Hepatocyte (in vitro differentiated cells): ENCODE data around the gene RRAD. TPM values are rescaled to one million over a fixed set of nuclear protein-coding genes. Genes with fewer than 3 reads are reported as not detected.

Source experiments
- DNase-seq: peaks from one replicate; pipeline ENCODE4 v3.0.0-alpha.2; 2016; ENCODE audit warnings: low spot score
- H2AFZ ChIP-seq: fragments of 200-600 bp; sonication (generic); 2 replicates; pipeline ENCODE4 v1.6.0; 2016; ENCODE audit warnings: antibody characterized with exemption, mild to moderate bottlenecking
- H3K27ac ChIP-seq: fragments of 200-600 bp; sonication (generic); 2 replicates; pipeline ENCODE4 v1.5.1; 2016; ENCODE audit warnings: mild to moderate bottlenecking
- H3K27me3 ChIP-seq: fragments of 200-600 bp; sonication (generic); 2 replicates; pipeline ENCODE4 v1.6.1; 2016
- H3K36me3 ChIP-seq: fragments of 200-600 bp; sonication (generic); replicated peaks from 2 replicates; pipeline ENCODE4 v1.5.1; 2016; ENCODE audit warnings: low read depth; ENCODE audit not compliant: insufficient read depth
- H3K4me1 ChIP-seq: fragments of 200-600 bp; sonication (generic); 2 replicates; pipeline ENCODE4 v1.5.1; 2016; ENCODE audit warnings: mild to moderate bottlenecking, moderate library complexity; ENCODE audit not compliant: insufficient read depth
- H3K4me2 ChIP-seq: fragments of 200-600 bp; sonication (generic); 2 replicates; pipeline ENCODE4 v1.6.0; 2016
- H3K4me3 ChIP-seq: fragments of 200-600 bp; sonication (generic); 2 replicates; pipeline ENCODE4 v1.5.1; 2016; ENCODE audit warnings: mild to moderate bottlenecking
- H3K79me2 ChIP-seq: fragments of 200-600 bp; sonication (generic); 2 replicates; pipeline ENCODE4 v1.6.0; 2017; ENCODE audit warnings: mild to moderate bottlenecking
- H3K9me2 ChIP-seq: fragments of 200-600 bp; sonication (generic); replicated peaks from 2 replicates; pipeline ENCODE4 v1.6.0; 2017; ENCODE audit warnings: mild to moderate bottlenecking; ENCODE audit not compliant: insufficient read depth
- H3K9me3 ChIP-seq: fragments of 200-600 bp; sonication (generic); 2 replicates; pipeline ENCODE4 v1.5.1; 2016; ENCODE audit warnings: low read depth, mild to moderate bottlenecking
- H4K20me1 ChIP-seq: fragments of 200-600 bp; sonication (generic); 2 replicates; pipeline ENCODE4 v1.6.0; 2016; ENCODE audit warnings: mild to moderate bottlenecking; ENCODE audit not compliant: insufficient read depth, poor library complexity, severe bottlenecking
- EZH2 ChIP-seq: fragments of 200-600 bp; sonication (generic); IDR thresholded peaks from 2 replicates; pipeline ENCODE4 v1.6.1; 2016; ENCODE audit warnings: antibody characterized with exemption, mild to moderate bottlenecking, borderline replicate concordance
- EZH2phosphoT487 ChIP-seq: fragments of 200-600 bp; sonication (generic); IDR thresholded peaks from one replicate; pipeline ENCODE4 v1.6.1; 2018; ENCODE audit warnings: antibody characterized with exemption, mild to moderate bottlenecking, low read depth, moderate library complexity; ENCODE audit not compliant: unreplicated experiment, severe bottlenecking
- WGBS: methylation state at CpG from one replicate; pipeline ENCODE4 v1.1.6; 2016; ENCODE audit warnings: low lambda C conversion rate; ENCODE audit errors: missing lambda C conversion rate; 5-methylcytosine and 5-hydroxymethylcytosine counted together
- polyA plus RNA-seq: library from polyadenylated mRNA; unstranded; fragments of >200 nt; fragmentation: Nextera tagmentation; extraction: Ambion mirVana; gene quantifications from 2 replicates; pipeline ENCODE4 v1.2.1, GENCODE V29; 2016
- total RNA-seq: library from RNA; depleted of rRNA; stranded (reverse); fragments of >200 nt; gene quantifications from 2 replicates; pipeline ENCODE4 v1.2.3, GENCODE V29; 2014
- TF ChIP-seq, protein P1 (sequence below): fragments of 200-600 bp; sonication (generic); IDR thresholded peaks from 2 replicates; pipeline ENCODE4 v1.5.1; 2016; ENCODE audit warnings: antibody characterized with exemption, mild to moderate bottlenecking; ENCODE audit not compliant: poor library complexity

RRAD gene
- total and polyA plus RNA-seq, 2 experiments from 2014 or later, result 8.8 to 16.3 TPM

DNA sequence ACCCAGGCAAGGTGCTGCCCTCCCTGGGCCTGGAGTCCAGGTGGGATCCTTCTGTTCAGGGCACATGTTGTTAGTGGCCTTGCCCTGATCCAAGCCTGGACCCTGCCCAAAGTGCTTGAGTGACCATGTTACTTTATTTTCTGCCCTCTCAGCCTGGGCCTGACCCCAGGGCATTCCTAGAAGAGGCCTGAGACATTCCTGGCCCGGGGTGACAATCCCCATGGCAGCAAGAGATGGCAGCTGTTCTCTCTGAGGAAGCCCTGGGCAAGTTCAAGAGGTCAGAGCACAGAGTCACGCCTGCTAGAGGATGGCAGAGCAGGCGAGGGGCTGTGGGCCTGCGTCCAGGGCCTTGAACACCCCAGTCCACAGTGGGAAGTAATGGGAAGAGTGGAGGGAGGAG is 11.6 kb downstream of the RRAD start:
- Histone ChIP-seq H3K36me3 (no peaks in the 10 kb centered on the region), H4K20me1 (no peaks in the 10 kb centered on the region), H3K27me3 (no peaks in the 10 kb centered on the region), H3K9me3 (no peaks in the 10 kb centered on the region), H3K27ac (no peak overlapping the region), H3K4me1 (no peaks in the 10 kb centered on the region), H2AFZ (no peak overlapping the region), H3K9me2 (no peaks in the 10 kb centered on the region), H3K4me3 (no peak overlapping the region), H3K79me2 (no peaks in the 10 kb centered on the region), H3K4me2 (no peak overlapping the region)
- DNase-seq, result no peak
- TF ChIP-seq, protein P1, sequence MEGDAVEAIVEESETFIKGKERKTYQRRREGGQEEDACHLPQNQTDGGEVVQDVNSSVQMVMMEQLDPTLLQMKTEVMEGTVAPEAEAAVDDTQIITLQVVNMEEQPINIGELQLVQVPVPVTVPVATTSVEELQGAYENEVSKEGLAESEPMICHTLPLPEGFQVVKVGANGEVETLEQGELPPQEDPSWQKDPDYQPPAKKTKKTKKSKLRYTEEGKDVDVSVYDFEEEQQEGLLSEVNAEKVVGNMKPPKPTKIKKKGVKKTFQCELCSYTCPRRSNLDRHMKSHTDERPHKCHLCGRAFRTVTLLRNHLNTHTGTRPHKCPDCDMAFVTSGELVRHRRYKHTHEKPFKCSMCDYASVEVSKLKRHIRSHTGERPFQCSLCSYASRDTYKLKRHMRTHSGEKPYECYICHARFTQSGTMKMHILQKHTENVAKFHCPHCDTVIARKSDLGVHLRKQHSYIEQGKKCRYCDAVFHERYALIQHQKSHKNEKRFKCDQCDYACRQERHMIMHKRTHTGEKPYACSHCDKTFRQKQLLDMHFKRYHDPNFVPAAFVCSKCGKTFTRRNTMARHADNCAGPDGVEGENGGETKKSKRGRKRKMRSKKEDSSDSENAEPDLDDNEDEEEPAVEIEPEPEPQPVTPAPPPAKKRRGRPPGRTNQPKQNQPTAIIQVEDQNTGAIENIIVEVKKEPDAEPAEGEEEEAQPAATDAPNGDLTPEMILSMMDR, result no peak
- no peak for TF ChIP-seq EZH2phosphoT487
- WGBS, result 83% methylated on average over 4 of the region's 4 CpGs

DNA sequence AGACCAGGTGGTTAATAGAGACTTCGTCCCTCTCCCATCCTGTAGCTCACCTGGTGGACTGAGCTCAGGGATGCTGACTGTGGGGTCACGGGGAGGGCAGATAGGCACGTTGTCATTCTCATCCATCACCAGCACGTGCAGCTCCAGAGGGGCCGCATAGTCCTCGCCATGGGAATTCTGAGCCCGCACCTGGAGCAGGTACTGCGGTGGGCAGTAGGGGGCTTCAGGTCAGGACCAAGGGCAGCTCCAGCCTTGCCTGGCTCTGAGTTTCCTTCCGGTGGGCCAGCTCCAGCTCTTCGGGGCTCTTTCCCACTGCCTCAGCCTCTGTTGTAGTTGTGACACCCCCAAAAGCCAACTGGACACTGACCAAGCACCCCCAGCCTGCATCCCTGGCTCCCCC is 12.3 kb downstream of the RRAD start:
- TF ChIP-seq, protein P1, result no peak
- TF ChIP-seq EZH2 (no peak), EZH2phosphoT487 (no peak)
- Histone ChIP-seq H3K27ac (no peak overlapping the region), H3K4me2 (no peak overlapping the region), H2AFZ (no peak overlapping the region), H3K4me1 (no peaks in the 10 kb centered on the region), H3K9me3 (no peaks in the 10 kb centered on the region), H3K4me3 (no peak overlapping the region), H3K9me2 (no peaks in the 10 kb centered on the region), H3K36me3 (no peaks in the 10 kb centered on the region), H4K20me1 (no peaks in the 10 kb centered on the region), H3K27me3 (no peaks in the 10 kb centered on the region), H3K79me2 (no peaks in the 10 kb centered on the region)
- 44% methylated on average over 10 of the region's 10 CpGs for WGBS
- DNase-seq, result no peak

- Histone ChIP-seq H3K4me2 (no peak overlapping the region), H3K4me3 (no peak overlapping the region), H3K36me3 (no peaks in the 10 kb centered on the region), H3K4me1 (no peaks in the 10 kb centered on the region), H3K79me2 (no peaks in the 10 kb centered on the region), H3K9me3 (no peaks in the 10 kb centered on the region), H3K27me3 (no peaks in the 10 kb centered on the region), H3K27ac (no peak overlapping the region), H3K9me2 (no peaks in the 10 kb centered on the region), H4K20me1 (no peaks in the 10 kb centered on the region), H2AFZ (no peak overlapping the region)
- WGBS, result 95% methylated on average over 8 of the region's 8 CpGs
- DNase-seq, result no peak
- TF ChIP-seq EZH2phosphoT487 (no peak), EZH2 (no peak)
- TF ChIP-seq, protein P1, result no peak
Measured at GRCh38 chr16:66911801-66912200, 13.5 kb downstream of the RRAD start.

DNA sequence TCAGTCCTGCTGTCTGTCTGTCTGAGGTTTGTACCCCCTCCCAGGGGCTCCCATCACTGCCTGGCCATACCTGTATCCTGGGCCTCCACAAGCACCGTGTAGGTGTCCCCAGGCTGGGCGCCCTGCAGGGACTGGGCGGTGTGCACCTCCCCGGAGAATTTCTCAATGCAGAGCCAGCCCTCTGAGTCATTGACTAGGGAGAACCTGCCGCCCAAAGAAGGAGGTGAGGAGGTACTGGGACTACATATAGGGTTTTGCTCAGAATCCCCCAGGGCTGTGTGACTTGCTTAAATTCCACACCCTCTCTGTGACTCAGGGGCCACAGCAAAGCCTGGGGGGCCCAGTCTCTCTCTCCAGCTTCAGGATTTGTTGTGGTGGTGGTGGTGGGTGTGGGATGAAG is 14.2 kb downstream of the RRAD start:
- Histone ChIP-seq H3K9me3 (no peaks in the 10 kb centered on the region), H3K36me3 (no peaks in the 10 kb centered on the region), H3K27me3 (no peaks in the 10 kb centered on the region), H3K9me2 (no peaks in the 10 kb centered on the region), H3K4me3 (no peak overlapping the region), H3K4me2 (no peak overlapping the region), H4K20me1 (no peaks in the 10 kb centered on the region), H3K4me1 (peaks cover under 1% of the 10 kb centered on the region), H3K27ac (no peak overlapping the region), H2AFZ (no peak overlapping the region), H3K79me2 (no peaks in the 10 kb centered on the region)
- DNase-seq, result no peak
- 71% methylated on average over 5 of the region's 5 CpGs for WGBS
- TF ChIP-seq EZH2phosphoT487, result no peak
- TF ChIP-seq EZH2, result no peak
- TF ChIP-seq, protein P1, result no peak
